ENCODE data around the gene RICTOR. TPM values are rescaled to one million over a fixed set of nuclear protein-coding genes. Genes with fewer than 3 reads are reported as not detected.

Gene RICTOR
- total RNA-seq, 1 experiment from 2014 or later: 21.7 TPM

DNA sequence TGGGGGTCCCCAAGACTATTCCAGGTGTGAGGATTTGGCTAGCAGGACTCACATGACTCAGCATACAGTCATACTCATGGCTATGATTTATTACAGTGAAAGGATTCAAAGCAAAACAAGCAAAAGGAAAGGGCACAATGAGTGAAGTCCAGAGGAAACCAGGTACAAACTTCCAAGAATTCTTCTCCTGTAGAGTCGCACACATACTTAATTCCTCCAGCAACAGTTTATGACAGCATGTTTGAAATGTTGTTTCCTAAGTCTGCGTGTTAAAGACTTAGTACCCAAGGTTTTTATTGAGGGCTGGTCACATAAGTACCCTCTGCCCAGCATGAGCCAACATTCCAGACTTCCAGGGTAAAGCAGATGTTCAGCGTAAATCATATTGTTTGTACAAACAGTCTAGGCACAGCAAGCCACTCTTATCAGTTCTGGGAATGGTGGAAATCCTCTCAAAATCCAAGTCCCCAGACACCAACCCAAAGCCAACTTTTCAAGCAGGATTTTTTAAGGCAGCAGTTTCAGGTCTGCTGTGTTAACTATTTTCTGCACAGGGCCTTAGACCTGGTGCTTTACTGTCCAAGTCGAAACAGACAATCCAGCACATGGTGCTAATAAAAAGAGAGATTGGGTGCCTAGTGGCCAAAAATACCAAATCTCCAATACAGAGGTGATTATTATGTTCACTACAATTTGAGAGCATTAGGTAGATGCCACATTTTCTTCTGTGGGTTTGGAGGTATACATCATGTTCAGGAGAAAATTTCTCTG is 18.6 kb upstream of the RICTOR start:
- Histone ChIP-seq H3K4me3 (replicated peaks in 1 of 2; ENCODE audit: low read depth in 1 of 2, low read length in 2 of 2) (peak overlapping the region in 1 of 2 experiments; percentile 25; a peak in 2 of 4 replicates), H3K4me1 (ENCODE audit: control insufficient read depth in 1 of 2, insufficient read depth in 2 of 2, low read length in 2 of 2) (peaks cover 12 to 17% of the 10 kb centered on the region in 2 experiments), H3K9me3 (ENCODE audit: control insufficient read depth in 1 of 2, insufficient read depth in 1 of 2, low read depth in 1 of 2, low read length in 2 of 2) (peaks cover 0 to 14% of the 10 kb centered on the region in 2 experiments; a peak in 1 of 4 replicates), H3K4me2 (ENCODE audit: low read length) (peak overlapping the region; percentile 78), H3K36me3 (ENCODE audit: control insufficient read depth in 1 of 2, insufficient read depth in 2 of 2, low read length in 2 of 2) (no peaks in the 10 kb centered on the region), H3K9me2 (ENCODE audit: insufficient read depth) (no peaks in the 10 kb centered on the region), H3K79me2 (ENCODE audit: insufficient read depth, low read length) (no peaks in the 10 kb centered on the region), H2AFZ (ENCODE audit: low read depth, low read length, poor library complexity, severe bottlenecking) (peak overlapping the region; percentile 97), H3K27me3 (ENCODE audit: insufficient read depth, low read length) (no peaks in the 10 kb centered on the region), H4K20me1 (ENCODE audit: insufficient read depth) (no peaks in the 10 kb centered on the region), H3K9ac (ENCODE audit: low read length) (peak overlapping the region; percentile 35), H3K27ac (ENCODE audit: low read depth, low read length) (peak overlapping the region; percentile 32; the same call in 1 of the 2 replicates)
- RAD21 ChIA-PET (ENCODE audit: low non-redundant PET in 1 of 2, low total read pairs in 2 of 2, uncharacterized antibody in 2 of 2, unreplicated experiment in 2 of 2): no interaction called here
- CTCF ChIA-PET: interaction anchor here (1.0 kb wide), 1 partner anchor 12 kb away, joined by 4 read pairs; no protein-coding TSS in a partner anchor
- DNase-seq (ENCODE audit: low read depth, low spot score) (peak; percentile 41), ATAC-seq (peak; percentile 85)
- TF ChIP-seq POLR2AphosphoS5 (IDR thresholded peaks at IDR 0.05; ENCODE audit: low read depth, low read length) (no peak), FOSL1 (IDR thresholded peaks at IDR 0.05; ENCODE audit: low read depth) (peak; percentile 90), SP1 (IDR thresholded peaks at IDR 0.05; ENCODE audit: low read depth) (peak; percentile 24; the same call in 1 of the 2 replicates), JUND (IDR thresholded peaks at IDR 0.05) (peak; percentile 68; the same call in 1 of the 2 replicates)
- TF ChIP-seq, protein P1, sequence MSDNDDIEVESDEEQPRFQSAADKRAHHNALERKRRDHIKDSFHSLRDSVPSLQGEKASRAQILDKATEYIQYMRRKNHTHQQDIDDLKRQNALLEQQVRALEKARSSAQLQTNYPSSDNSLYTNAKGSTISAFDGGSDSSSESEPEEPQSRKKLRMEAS (IDR thresholded peaks at IDR 0.05): peak; percentile 29; the same call in 1 of the 2 replicates
- intact Hi-C loops (cut with micrococcal nuclease): no loop called here
- no TSS peak for BruUV-seq (replicated peaks)
- POLR2A ChIA-PET: no interaction called here

DNA sequence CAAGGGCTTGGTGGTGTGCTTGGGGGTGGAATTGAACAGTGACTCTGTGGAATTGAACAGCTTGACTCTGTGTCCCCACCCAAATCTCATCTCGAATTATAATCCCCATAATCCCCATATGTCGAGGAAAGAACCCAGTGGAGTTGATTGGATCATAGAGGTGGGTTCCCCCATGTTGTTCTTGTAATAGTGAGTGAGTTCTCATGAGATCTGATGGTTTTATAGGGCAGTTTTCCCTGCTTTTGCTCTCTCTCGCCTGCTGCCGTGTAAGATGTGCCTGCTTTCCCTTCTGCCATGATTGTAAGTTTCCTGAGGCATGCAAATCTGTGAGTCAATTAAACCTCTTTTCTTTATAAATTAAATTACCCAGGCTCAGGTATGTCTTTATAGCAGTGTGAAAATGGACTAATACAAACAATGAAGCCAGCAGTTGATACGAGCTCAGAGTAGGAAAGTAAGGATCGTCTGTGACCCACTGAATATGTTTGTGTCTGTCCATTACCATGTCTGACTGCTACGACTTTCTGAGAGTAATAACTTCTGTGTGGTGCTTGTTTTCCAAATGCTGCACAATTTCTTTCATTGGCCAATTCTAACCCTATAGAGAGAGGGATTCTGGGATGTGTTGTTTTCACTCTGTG is 17.9 kb upstream of the RICTOR start:
- peak overlapping the region; percentile 97 for H2AFZ ChIP-seq (ENCODE audit: low read depth, low read length, poor library complexity, severe bottlenecking)
- H3K9me3 ChIP-seq (ENCODE audit: control insufficient read depth in 1 of 2, insufficient read depth in 1 of 2, low read depth in 1 of 2, low read length in 2 of 2): peaks cover 0 to 14% of the 10 kb centered on the region in 2 experiments; a peak in 1 of 4 replicates
- ChIA-PET CTCF (interaction anchor here (0.6 kb wide), 1 partner anchor 11 kb away, joined by 3 read pairs; no protein-coding TSS in a partner anchor), POLR2A (no interaction called here), RAD21 (ENCODE audit: low non-redundant PET in 1 of 2, low total read pairs in 2 of 2, uncharacterized antibody in 2 of 2, unreplicated experiment in 2 of 2) (no interaction called here)
- H3K4me3 ChIP-seq (replicated peaks in 1 of 2; ENCODE audit: low read depth in 1 of 2, low read length in 2 of 2): peak overlapping the region in 1 of 2 experiments; percentile 25; a peak in 1 of 4 replicates
- H3K27ac ChIP-seq (ENCODE audit: low read depth, low read length): peak overlapping the region; percentile 32; the same call in 1 of the 2 replicates
- no peaks in the 10 kb centered on the region for H3K9me2 ChIP-seq (ENCODE audit: insufficient read depth)
- H3K9ac ChIP-seq (ENCODE audit: low read length): peak overlapping the region; percentile 35; the same call in 1 of the 2 replicates
- no peaks in the 10 kb centered on the region for H3K36me3 ChIP-seq (ENCODE audit: control insufficient read depth in 1 of 2, insufficient read depth in 2 of 2, low read length in 2 of 2)
- no peak for DNase-seq (ENCODE audit: low read depth, low spot score)
- intact Hi-C loops (cut with micrococcal nuclease): no loop called here
- no TSS peak for BruUV-seq (replicated peaks)
- H3K4me1 ChIP-seq (ENCODE audit: control insufficient read depth in 1 of 2, insufficient read depth in 2 of 2, low read length in 2 of 2): peaks cover 12 to 17% of the 10 kb centered on the region in 2 experiments
- no peaks in the 10 kb centered on the region for H3K27me3 ChIP-seq (ENCODE audit: insufficient read depth, low read length)
- H4K20me1 ChIP-seq (ENCODE audit: insufficient read depth): no peaks in the 10 kb centered on the region
- H3K4me2 ChIP-seq (ENCODE audit: low read length): peak overlapping the region; percentile 78
- H3K79me2 ChIP-seq (ENCODE audit: insufficient read depth, low read length): no peaks in the 10 kb centered on the region
- ATAC-seq: no peak
- TF ChIP-seq ZFX (IDR thresholded peaks at IDR 0.05) (no peak), JUND (IDR thresholded peaks at IDR 0.05) (no peak), ZNF274 (IDR thresholded peaks at IDR 0.05; ENCODE audit: low read depth, low read length) (no peak), POLR2AphosphoS5 (IDR thresholded peaks at IDR 0.05; ENCODE audit: low read depth, low read length) (no peak), POLR2A (IDR thresholded peaks at IDR 0.05; ENCODE audit: borderline replicate concordance, extremely low read depth, insufficient read depth, insufficient read length) (no peak), FOSL1 (IDR thresholded peaks at IDR 0.05; ENCODE audit: low read depth) (no peak), SIN3A (IDR thresholded peaks at IDR 0.05; ENCODE audit: low read depth) (no peak), EZH2 (IDR thresholded peaks at IDR 0.05) (no peak), SP1 (IDR thresholded peaks at IDR 0.05; ENCODE audit: low read depth) (no peak)
- TF ChIP-seq, protein P2, sequence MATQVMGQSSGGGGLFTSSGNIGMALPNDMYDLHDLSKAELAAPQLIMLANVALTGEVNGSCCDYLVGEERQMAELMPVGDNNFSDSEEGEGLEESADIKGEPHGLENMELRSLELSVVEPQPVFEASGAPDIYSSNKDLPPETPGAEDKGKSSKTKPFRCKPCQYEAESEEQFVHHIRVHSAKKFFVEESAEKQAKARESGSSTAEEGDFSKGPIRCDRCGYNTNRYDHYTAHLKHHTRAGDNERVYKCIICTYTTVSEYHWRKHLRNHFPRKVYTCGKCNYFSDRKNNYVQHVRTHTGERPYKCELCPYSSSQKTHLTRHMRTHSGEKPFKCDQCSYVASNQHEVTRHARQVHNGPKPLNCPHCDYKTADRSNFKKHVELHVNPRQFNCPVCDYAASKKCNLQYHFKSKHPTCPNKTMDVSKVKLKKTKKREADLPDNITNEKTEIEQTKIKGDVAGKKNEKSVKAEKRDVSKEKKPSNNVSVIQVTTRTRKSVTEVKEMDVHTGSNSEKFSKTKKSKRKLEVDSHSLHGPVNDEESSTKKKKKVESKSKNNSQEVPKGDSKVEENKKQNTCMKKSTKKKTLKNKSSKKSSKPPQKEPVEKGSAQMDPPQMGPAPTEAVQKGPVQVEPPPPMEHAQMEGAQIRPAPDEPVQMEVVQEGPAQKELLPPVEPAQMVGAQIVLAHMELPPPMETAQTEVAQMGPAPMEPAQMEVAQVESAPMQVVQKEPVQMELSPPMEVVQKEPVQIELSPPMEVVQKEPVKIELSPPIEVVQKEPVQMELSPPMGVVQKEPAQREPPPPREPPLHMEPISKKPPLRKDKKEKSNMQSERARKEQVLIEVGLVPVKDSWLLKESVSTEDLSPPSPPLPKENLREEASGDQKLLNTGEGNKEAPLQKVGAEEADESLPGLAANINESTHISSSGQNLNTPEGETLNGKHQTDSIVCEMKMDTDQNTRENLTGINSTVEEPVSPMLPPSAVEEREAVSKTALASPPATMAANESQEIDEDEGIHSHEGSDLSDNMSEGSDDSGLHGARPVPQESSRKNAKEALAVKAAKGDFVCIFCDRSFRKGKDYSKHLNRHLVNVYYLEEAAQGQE (IDR thresholded peaks at IDR 0.05; ENCODE audit: low read depth): no peak
- TF ChIP-seq, protein P3, sequence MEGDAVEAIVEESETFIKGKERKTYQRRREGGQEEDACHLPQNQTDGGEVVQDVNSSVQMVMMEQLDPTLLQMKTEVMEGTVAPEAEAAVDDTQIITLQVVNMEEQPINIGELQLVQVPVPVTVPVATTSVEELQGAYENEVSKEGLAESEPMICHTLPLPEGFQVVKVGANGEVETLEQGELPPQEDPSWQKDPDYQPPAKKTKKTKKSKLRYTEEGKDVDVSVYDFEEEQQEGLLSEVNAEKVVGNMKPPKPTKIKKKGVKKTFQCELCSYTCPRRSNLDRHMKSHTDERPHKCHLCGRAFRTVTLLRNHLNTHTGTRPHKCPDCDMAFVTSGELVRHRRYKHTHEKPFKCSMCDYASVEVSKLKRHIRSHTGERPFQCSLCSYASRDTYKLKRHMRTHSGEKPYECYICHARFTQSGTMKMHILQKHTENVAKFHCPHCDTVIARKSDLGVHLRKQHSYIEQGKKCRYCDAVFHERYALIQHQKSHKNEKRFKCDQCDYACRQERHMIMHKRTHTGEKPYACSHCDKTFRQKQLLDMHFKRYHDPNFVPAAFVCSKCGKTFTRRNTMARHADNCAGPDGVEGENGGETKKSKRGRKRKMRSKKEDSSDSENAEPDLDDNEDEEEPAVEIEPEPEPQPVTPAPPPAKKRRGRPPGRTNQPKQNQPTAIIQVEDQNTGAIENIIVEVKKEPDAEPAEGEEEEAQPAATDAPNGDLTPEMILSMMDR (IDR thresholded peaks at IDR 0.05 in 2 of 3, conservative IDR thresholded peaks at IDR 0.05 in 1 of 3; ENCODE audit: borderline replicate concordance in 1 of 3, insufficient read depth in 1 of 3, low read depth in 2 of 3, low read length in 2 of 3): no peak
